HEK293 (cell line): Measurements from ENCODE around the gene NELL2.

Source experiments
- CTCF ChIA-PET: fragments of 350-600 bp; formaldehyde crosslinking; extraction: SDS; loops from one replicate; lab custom pipeline; 2021; ENCODE audit warnings: antibody characterized with exemption; lab: Yijun Ruan, JAX
- POLR2A ChIA-PET: fragments of 300-600 bp; formaldehyde crosslinking; extraction: SDS; loops from one replicate; lab custom pipeline; 2020; ENCODE audit warnings: antibody characterized with exemption, inconsistent platforms; lab: Yijun Ruan, JAX
- H3K27ac ChIP-seq: fragments of 200-500 bp; sonication (Bioruptor generic); 2 replicates; pipeline ENCODE4 v1.5.1; 2014; ENCODE audit warnings: low read depth, low read length, control low read depth, inconsistent platforms; ENCODE audit errors: extremely low read depth
- H3K36me3 ChIP-seq, 2 experiments: fragments of 200-500 bp in 1 of 2; sonication (Bioruptor generic) in 1 of 2; 1 replicate in 1 of 2; 2 replicates in 1 of 2; pipeline ENCODE4 v1.5.1; 2014 to 2017; ENCODE audit warnings: inconsistent platforms in 2 of 2, low read length in 2 of 2; ENCODE audit not compliant: control insufficient read depth in 2 of 2, insufficient read depth in 1 of 2
- H3K4me1 ChIP-seq: fragments of 200-500 bp; sonication (Bioruptor generic); 2 replicates; pipeline ENCODE4 v1.5.1; 2014; ENCODE audit warnings: mild to moderate bottlenecking, low read length, inconsistent platforms; ENCODE audit not compliant: control insufficient read depth, insufficient read depth
- H3K4me3 ChIP-seq: 2 replicates; pipeline ENCODE4 v1.5.1; 2011; ENCODE audit warnings: low read depth, mild to moderate bottlenecking, control low read depth, low read length, moderate library complexity
- H3K9me3 ChIP-seq: fragments of 200-500 bp; sonication (Bioruptor generic); 2 replicates; pipeline ENCODE4 v1.5.1; 2014; ENCODE audit warnings: low read depth, low read length, inconsistent platforms; ENCODE audit not compliant: control insufficient read depth, insufficient read depth
- ELK4 ChIP-seq: IDR thresholded peaks from 2 replicates; pipeline ENCODE4 v1.6.1; 2011; ENCODE audit warnings: mild to moderate bottlenecking, low read depth, low read length, borderline replicate concordance
- GLI4 ChIP-seq: fragments of 450-650 bp; formaldehyde crosslinking; IDR thresholded peaks from 2 replicates; pipeline ENCODE4 v1.5.1; 2016; ENCODE audit warnings: missing biosample characterization, missing genetic modification characterization
- IKZF3 ChIP-seq: fragments of 450-650 bp; IDR thresholded peaks from 2 replicates; pipeline ENCODE4 v1.5.0; 2018; ENCODE audit warnings: missing biosample characterization, mild to moderate bottlenecking, missing genetic modification characterization, moderate library complexity
- KLF16 ChIP-seq: fragments of 450-650 bp; formaldehyde crosslinking; IDR thresholded peaks from 2 replicates; pipeline ENCODE4 v1.5.1; 2017; ENCODE audit warnings: missing biosample characterization, missing genetic modification characterization
- OSR2 ChIP-seq: fragments of 450-650 bp; formaldehyde crosslinking; IDR thresholded peaks from 2 replicates; pipeline ENCODE4 v1.5.1; 2016; ENCODE audit warnings: missing biosample characterization, missing genetic modification characterization
- WT1 ChIP-seq: fragments of 450-650 bp; formaldehyde crosslinking; IDR thresholded peaks from 2 replicates; pipeline ENCODE4 v1.5.1; 2016; ENCODE audit warnings: missing biosample characterization, missing genetic modification characterization
- ZBTB11 ChIP-seq: fragments of 450-650 bp; formaldehyde crosslinking; conservative IDR thresholded peaks from 2 replicates; pipeline ENCODE4 v1.5.1; 2016; ENCODE audit warnings: low read depth, missing biosample characterization, missing genetic modification characterization
- ZBTB48 ChIP-seq: fragments of 450-650 bp; formaldehyde crosslinking; IDR thresholded peaks from 2 replicates; pipeline ENCODE4 v1.5.1; 2016; ENCODE audit warnings: missing biosample characterization, missing genetic modification characterization
- ZNF114 ChIP-seq: fragments of 450-650 bp; formaldehyde crosslinking; IDR thresholded peaks from 2 replicates; pipeline ENCODE4 v1.5.0; 2017; ENCODE audit warnings: missing biosample characterization, missing genetic modification characterization
- ZNF157 ChIP-seq: fragments of 450-650 bp; formaldehyde crosslinking; IDR thresholded peaks from 2 replicates; pipeline ENCODE4 v1.5.1; 2016; ENCODE audit warnings: missing biosample characterization, missing genetic modification characterization
- ZNF202 ChIP-seq: fragments of 450-650 bp; formaldehyde crosslinking; IDR thresholded peaks from 2 replicates; pipeline ENCODE4 v1.5.1; 2016; ENCODE audit warnings: missing biosample characterization, missing genetic modification characterization, borderline replicate concordance
- ZNF223 ChIP-seq: fragments of 450-650 bp; formaldehyde crosslinking; IDR thresholded peaks from 2 replicates; pipeline ENCODE4 v1.5.1; 2016; ENCODE audit warnings: missing biosample characterization, missing genetic modification characterization
- ZNF280D ChIP-seq: fragments of 450-650 bp; formaldehyde crosslinking; IDR thresholded peaks from 2 replicates; pipeline ENCODE4 v1.5.1; 2016; ENCODE audit warnings: missing biosample characterization, missing genetic modification characterization
- ZNF350 ChIP-seq: fragments of 450-650 bp; formaldehyde crosslinking; IDR thresholded peaks from 2 replicates; pipeline ENCODE4 v1.5.0; 2017; ENCODE audit warnings: missing biosample characterization, mild to moderate bottlenecking, missing genetic modification characterization
- ZNF473 ChIP-seq: fragments of 450-650 bp; formaldehyde crosslinking; IDR thresholded peaks from 2 replicates; pipeline ENCODE4 v1.5.1; 2017; ENCODE audit warnings: missing biosample characterization, missing genetic modification characterization
- ZNF501 ChIP-seq: fragments of 450-650 bp; formaldehyde crosslinking; IDR thresholded peaks from 2 replicates; pipeline ENCODE4 v1.5.1; 2016; ENCODE audit warnings: missing biosample characterization, missing genetic modification characterization
- ZNF514 ChIP-seq: fragments of 450-650 bp; formaldehyde crosslinking; IDR thresholded peaks from 2 replicates; pipeline ENCODE4 v1.5.1; 2016; ENCODE audit warnings: missing biosample characterization, missing genetic modification characterization
- ZNF585B ChIP-seq: fragments of 450-650 bp; formaldehyde crosslinking; IDR thresholded peaks from 2 replicates; pipeline ENCODE4 v1.5.1; 2016; ENCODE audit warnings: missing biosample characterization, missing genetic modification characterization

The NELL2 gene

GRCh38 chr12:44816446-44817017 is 59.6 kb downstream of the NELL2 start:
- Histone ChIP-seq H3K4me3 (no peak overlapping the region), H3K4me1 (no peaks in the 10 kb centered on the region), H3K27ac (no peak overlapping the region), H3K36me3 (no peaks in the 10 kb centered on the region), H3K9me3 (no peaks in the 10 kb centered on the region)
- ChIA-PET POLR2A (no interaction called here), CTCF (no interaction called here)
- TF ChIP-seq ZBTB48 (tag by site-specific recombination) (no peak), ZNF585B (no peak), ZNF473 (tag by site-specific recombination) (no peak), ZNF280D (tag by site-specific recombination) (no peak), ZNF350 (tag by site-specific recombination) (no peak), ZNF501 (no peak), ELK4 (no peak), ZNF223 (tag by site-specific recombination) (no peak), KLF16 (tag by site-specific recombination) (no peak), GLI4 (tag by site-specific recombination) (no peak), OSR2 (tag by site-specific recombination) (no peak), WT1 (no peak), IKZF3 (tag by site-specific recombination) (no peak), ZNF202 (tag by site-specific recombination) (no peak)

GRCh38 chr12:44812062-44812461 is 64.1 kb downstream of the NELL2 start:
- POLR2A ChIA-PET: no interaction called here
- Histone ChIP-seq H3K36me3 (no peaks in the 10 kb centered on the region), H3K4me3 (no peak overlapping the region), H3K9me3 (no peaks in the 10 kb centered on the region), H3K27ac (no peak overlapping the region), H3K4me1 (no peaks in the 10 kb centered on the region)
- CTCF ChIA-PET: interaction anchor here (0.7 to 1.3 kb wide), 2 partner anchors 63 to 103 kb away, joined by 3 read pairs; no protein-coding TSS in a partner anchor
- TF ChIP-seq ZNF514 (no peak), ZNF157 (tag by site-specific recombination) (no peak), ZNF114 (tag by site-specific recombination) (no peak), ZNF473 (tag by site-specific recombination) (no peak), ZBTB11 (tag by site-specific recombination) (no peak)
- TF ChIP-seq, all 188 proteins: peak for 0
